GM23248 (cell line): Measurements from ENCODE around the gene HSPBP1. TPM values are rescaled to one million over a fixed set of nuclear protein-coding genes. Genes with fewer than 3 reads are reported as not detected.
A peak's percentile ranks its signal among the peaks of the same experiment; 100 is the strongest.

Experiments
- DNase-seq: peaks from one replicate; pipeline ENCODE4 v3.0.0-alpha.2; 2015
- H2AFZ ChIP-seq: fragments of 200-600 bp; sonication (generic); 2 replicates; pipeline ENCODE4 v1.6.1; 2016; ENCODE audit warnings: antibody characterized with exemption
- H3F3A ChIP-seq: fragments of 200-600 bp; sonication (generic); 2 replicates; pipeline ENCODE4 v1.6.1; 2016; ENCODE audit warnings: mild to moderate bottlenecking, antibody characterized with exemption, mixed run types; ENCODE audit not compliant: insufficient read depth
- H3K27ac ChIP-seq: fragments of 200-600 bp; sonication (generic); 2 replicates; pipeline ENCODE4 v1.5.1; 2016; ENCODE audit warnings: mild to moderate bottlenecking
- H3K27me3 ChIP-seq: fragments of 200-600 bp; sonication (generic); replicated peaks from 2 replicates; pipeline ENCODE4 v1.6.1; 2016; ENCODE audit warnings: mild to moderate bottlenecking; ENCODE audit not compliant: insufficient read depth
- H3K36me3 ChIP-seq: fragments of 200-600 bp; sonication (generic); 2 replicates; pipeline ENCODE4 v1.6.1; 2016; ENCODE audit warnings: low read depth, mild to moderate bottlenecking
- H3K4me1 ChIP-seq: fragments of 200-600 bp; sonication (generic); 2 replicates; pipeline ENCODE4 v1.6.1; 2016; ENCODE audit warnings: mild to moderate bottlenecking; ENCODE audit not compliant: insufficient read depth
- H3K4me2 ChIP-seq: fragments of 200-600 bp; sonication (generic); one replicate; pipeline ENCODE4 v1.6.1; 2016; ENCODE audit warnings: mild to moderate bottlenecking; ENCODE audit not compliant: unreplicated experiment
- H3K4me3 ChIP-seq: fragments of 200-600 bp; sonication (generic); 2 replicates; pipeline ENCODE4 v1.5.1; 2016; ENCODE audit warnings: mild to moderate bottlenecking
- H3K79me2 ChIP-seq: fragments of 200-600 bp; sonication (generic); 2 replicates; pipeline ENCODE4 v1.6.1; 2016; ENCODE audit warnings: mild to moderate bottlenecking; ENCODE audit not compliant: insufficient read depth
- H3K9ac ChIP-seq: fragments of 200-600 bp; sonication (generic); 2 replicates; pipeline ENCODE4 v1.6.1; 2016; ENCODE audit warnings: mild to moderate bottlenecking
- H3K9me2 ChIP-seq: fragments of 200-600 bp; sonication (generic); 2 replicates; pipeline ENCODE4 v1.6.1; 2016; ENCODE audit warnings: mixed run types, mild to moderate bottlenecking, moderate library complexity; ENCODE audit not compliant: insufficient read depth
- H3K9me3 ChIP-seq: fragments of 200-600 bp; sonication (generic); one replicate; pipeline ENCODE4 v1.6.1; 2017; ENCODE audit warnings: low read depth
- H4K20me1 ChIP-seq: fragments of 200-600 bp; sonication (generic); 2 replicates; pipeline ENCODE4 v1.6.0; 2016; ENCODE audit not compliant: insufficient read depth
- EZH2 ChIP-seq: fragments of 200-600 bp; sonication (generic); IDR thresholded peaks from 2 replicates; pipeline ENCODE4 v1.6.1; 2018; ENCODE audit warnings: antibody characterized with exemption, mild to moderate bottlenecking; ENCODE audit not compliant: insufficient read depth, poor library complexity, severe bottlenecking
- EZH2phosphoT487 ChIP-seq: fragments of 200-600 bp; sonication (generic); IDR thresholded peaks from 2 replicates; pipeline ENCODE4 v1.6.1; 2018; ENCODE audit warnings: antibody characterized with exemption, moderate library complexity, mild to moderate bottlenecking, low read depth; ENCODE audit not compliant: insufficient read depth
- WGBS, 2 experiments: methylation state at CpG; one replicate each; pipeline ENCODE4 v1.1.6; 2015 to 2017; ENCODE audit warnings: low lambda C conversion rate in 2 of 2, low coverage in 1 of 2; ENCODE audit errors: missing lambda C conversion rate in 2 of 2; 5-methylcytosine and 5-hydroxymethylcytosine counted together
- in situ Hi-C: fragments of 300-500 bp; cut with MboI; formaldehyde crosslinking; loops from 2 replicates; pipeline ENCODE4 v1.15.0; 2020
- polyA plus RNA-seq: library from polyadenylated mRNA; unstranded; fragments of >200 nt; fragmentation: Nextera tagmentation; extraction: Ambion mirVana; gene quantifications from 2 replicates; pipeline ENCODE4 v1.2.1, GENCODE V29; 2016
- total RNA-seq: library from RNA; depleted of rRNA; stranded (reverse); fragments of >200 nt; shearing (Covaris generic); gene quantifications from 2 replicates; pipeline ENCODE4 v1.2.3, GENCODE V29; 2014

HSPBP1 gene
- total and polyA plus RNA-seq, 2 experiments from 2014 or later: 42.5 to 62.5 TPM

DNA sequence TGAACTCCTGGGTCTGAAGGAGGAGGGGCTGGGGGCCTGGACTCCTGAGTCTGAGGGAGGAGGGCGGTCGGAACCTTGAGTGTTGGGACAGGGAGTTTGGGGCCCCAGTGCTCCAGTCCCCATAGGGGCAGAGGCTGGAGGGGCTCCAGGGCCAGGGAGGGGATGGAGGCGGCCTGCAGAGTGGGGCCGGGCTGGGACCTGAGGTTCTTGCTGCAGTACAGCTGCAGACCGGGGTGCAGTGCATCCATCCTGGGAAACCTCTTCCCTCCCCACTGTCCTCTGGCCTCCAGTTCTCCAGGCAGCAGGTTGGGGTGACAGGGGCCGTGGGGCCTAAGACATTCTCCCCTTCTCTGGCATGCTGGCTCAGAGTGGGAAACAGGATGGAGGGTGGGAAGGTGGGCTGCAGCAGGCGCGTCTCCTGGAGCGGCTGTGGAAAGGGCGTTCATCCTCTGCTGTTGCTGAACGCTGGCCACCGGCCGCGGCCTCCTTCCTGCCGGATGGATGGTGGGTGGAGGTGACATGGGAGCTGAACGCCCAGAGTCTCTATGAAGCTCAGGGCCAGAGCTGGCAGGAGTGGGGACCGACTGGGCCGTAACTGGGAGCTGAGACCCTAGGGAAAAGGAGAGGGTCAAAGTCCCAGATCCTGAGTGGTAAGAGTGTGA, 5.5 kb upstream of the HSPBP1 start:
- no peak for TF ChIP-seq EZH2
- TF ChIP-seq EZH2phosphoT487: no peak
- no peaks in the 10 kb centered on the region for H3K9me2 ChIP-seq
- peak overlapping the region; percentile 40 for H3K4me2 ChIP-seq
- no peak overlapping the region for H3K27ac ChIP-seq
- peak overlapping the region; percentile 22; the same call in 1 of the 2 replicates for H2AFZ ChIP-seq
- no peaks in the 10 kb centered on the region for H3K27me3 ChIP-seq
- no peaks in the 10 kb centered on the region for H3K79me2 ChIP-seq
- peaks cover 6% of the 10 kb centered on the region; the same call in 1 of the 2 replicates for H3F3A ChIP-seq
- no peaks in the 10 kb centered on the region for H3K9me3 ChIP-seq
- in situ Hi-C loops: no loop called here
- H4K20me1 ChIP-seq: no peaks in the 10 kb centered on the region
- no peaks in the 10 kb centered on the region for H3K4me1 ChIP-seq
- H3K36me3 ChIP-seq: no peaks in the 10 kb centered on the region
- 27 to 40% methylated on average over 16 to 17 of the region's 18 CpGs for WGBS, 2 experiments
- peak overlapping the region; percentile 74 for H3K9ac ChIP-seq
- peak; percentile 36 for DNase-seq
- peak overlapping the region; percentile 68 for H3K4me3 ChIP-seq

DNA sequence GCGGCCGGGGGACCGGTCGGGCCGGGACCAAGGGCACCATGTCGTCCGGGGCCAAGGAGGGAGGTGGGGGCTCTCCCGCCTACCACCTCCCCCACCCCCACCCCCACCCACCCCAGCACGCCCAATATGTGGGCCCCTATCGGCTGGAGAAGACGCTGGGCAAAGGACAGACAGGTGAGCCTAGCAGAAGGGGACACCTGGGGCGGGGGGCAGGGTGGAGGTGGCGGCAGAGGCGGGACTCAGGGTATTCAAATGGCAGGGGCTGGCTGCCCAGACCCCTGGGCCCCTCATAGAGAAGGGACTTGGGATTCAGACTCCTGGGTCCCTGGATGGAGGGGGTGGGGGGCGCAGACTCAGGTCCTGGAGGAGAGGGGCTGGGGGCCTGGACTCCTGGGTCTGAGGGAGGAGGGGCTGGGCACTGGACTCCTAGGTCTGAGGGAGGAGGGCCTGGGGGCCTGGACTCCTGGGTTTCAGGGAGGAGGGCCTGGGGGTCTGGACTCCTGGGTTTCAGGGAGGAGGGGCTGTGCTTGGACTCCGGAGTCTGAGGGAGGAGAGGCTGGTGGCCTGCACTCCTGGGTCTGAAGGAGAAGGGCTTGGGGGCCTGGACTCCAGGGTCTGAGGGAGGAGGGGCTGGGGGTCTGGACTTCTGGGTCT, 4.6 kb upstream of the HSPBP1 start:
- no peaks in the 10 kb centered on the region for H3K9me3 ChIP-seq
- H2AFZ ChIP-seq: no peak overlapping the region
- no peaks in the 10 kb centered on the region for H4K20me1 ChIP-seq
- no peak overlapping the region for H3K27ac ChIP-seq
- 0 to 6% methylated on average over 1 to 16 of the region's 16 CpGs for WGBS, 2 experiments
- H3K36me3 ChIP-seq: no peaks in the 10 kb centered on the region
- H3K4me1 ChIP-seq: no peaks in the 10 kb centered on the region
- H3K79me2 ChIP-seq: peaks cover 3% of the 10 kb centered on the region; the same call in 1 of the 2 replicates
- H3F3A ChIP-seq: peaks cover 6% of the 10 kb centered on the region; the same call in 1 of the 2 replicates
- peak overlapping the region; percentile 74 for H3K9ac ChIP-seq
- H3K9me2 ChIP-seq: no peaks in the 10 kb centered on the region
- peak overlapping the region; percentile 40 for H3K4me2 ChIP-seq
- TF ChIP-seq EZH2: no peak
- no peak for TF ChIP-seq EZH2phosphoT487
- DNase-seq: no peak
- in situ Hi-C loops: no loop called here
- no peaks in the 10 kb centered on the region for H3K27me3 ChIP-seq
- H3K4me3 ChIP-seq: peak overlapping the region; percentile 68

GRCh38 chr19:55283548-55284377, 3.9 kb upstream of the HSPBP1 start, which contains the start of gene BRSK1:
TSS of gene BRSK1 (plus strand) at chr19:55283997. CDS start at chr19:55284443, 446 bp downstream.
- Histone ChIP-seq H3K36me3 (no peaks in the 10 kb centered on the region), H3K4me1 (peaks cover 6% of the 10 kb centered on the region; the same call in 1 of the 2 replicates), H2AFZ (peak within 1 kb of the TSS; percentile 93), H3K79me2 (peaks cover 11% of the 10 kb centered on the region; the same call in 1 of the 2 replicates), H3K9ac (peak within 1 kb of the TSS; percentile 74), H3K27ac (no peak within 1 kb of the TSS), H3K9me3 (no peaks in the 10 kb centered on the region), H3K9me2 (no peaks in the 10 kb centered on the region), H4K20me1 (no peaks in the 10 kb centered on the region), H3K4me3 (peak within 1 kb of the TSS; percentile 68), H3K4me2 (peak within 1 kb of the TSS; percentile 40), H3K27me3 (no peaks in the 10 kb centered on the region), H3F3A (peaks cover 6% of the 10 kb centered on the region; the same call in 1 of the 2 replicates)
- in situ Hi-C loops: no loop called here
- TF ChIP-seq EZH2phosphoT487 (no peak), EZH2 (no peak)
- peak; percentile 76 for DNase-seq
- WGBS, 2 experiments: 3 to 5% methylated on average over 3 to 36 of the region's 44 CpGs

GRCh38 chr19:55279340-55279739, 570 bp downstream of the HSPBP1 start:
- in situ Hi-C loops: no loop called here
- Histone ChIP-seq H3K4me2 (peak overlapping the region; percentile 73), H3K4me1 (peaks cover 7% of the 10 kb centered on the region; the same call in 1 of the 2 replicates), H3K9me3 (no peaks in the 10 kb centered on the region), H3F3A (peaks cover 6% of the 10 kb centered on the region; the same call in 1 of the 2 replicates), H3K4me3 (peak overlapping the region; percentile 98), H3K9ac (peak overlapping the region; percentile 85), H3K36me3 (no peaks in the 10 kb centered on the region), H2AFZ (peak overlapping the region; percentile 90), H3K27ac (peak overlapping the region; percentile 63), H4K20me1 (no peaks in the 10 kb centered on the region), H3K9me2 (no peaks in the 10 kb centered on the region), H3K27me3 (no peaks in the 10 kb centered on the region), H3K79me2 (peaks cover 13% of the 10 kb centered on the region; the same call in 1 of the 2 replicates)
- no peak for DNase-seq
- WGBS, 2 experiments: 3 to 5% methylated on average over 6 to 23 of the region's 23 CpGs
- TF ChIP-seq EZH2phosphoT487: no peak
- no peak for TF ChIP-seq EZH2
